ENCODE measurements around the gene UBALD1. TPM values are rescaled to one million over a fixed set of nuclear protein-coding genes. Genes with fewer than 3 reads are reported as not detected.

Gene UBALD1
- total RNA-seq = 16.9 TPM

- peak within 1 kb of the TSS; percentile 83 to 94 for H3K4me3 ChIP-seq
- H3K4me1 ChIP-seq = peaks cover 54% of the 10 kb centered on the region
- intact Hi-C loops (cut with DNase I) = no loop called here
- no peak for DNase-seq (ENCODE audit: extremely low spot score in 2 of 2)
- H3K27me3 ChIP-seq = no peaks in the 10 kb centered on the region
- H3K27ac ChIP-seq = peak within 1 kb of the TSS; percentile 94
- no peaks in the 10 kb centered on the region for H3K36me3 ChIP-seq
- no peaks in the 10 kb centered on the region for H3K9me3 ChIP-seq
- peak; percentile 79 to 96 for TF ChIP-seq POLR2AphosphoS5 (IDR thresholded peaks at IDR 0.05; ENCODE audit: insufficient read depth in 1 of 2, low read depth in 1 of 2)
- TF ChIP-seq POLR2A (IDR thresholded peaks at IDR 0.05) = peak; percentile 42 to 80
- TF ChIP-seq CTCF (IDR thresholded peaks at IDR 0.05) = no peak
Measured at GRCh38 chr16:4614571-4615383, at the start of gene UBALD1. Gene UBALD1, minus strand, starts transcription at chr16:4614888. Its CDS starts 91 bp downstream, at chr16:4614797.

- intact Hi-C loops (cut with DNase I) = no loop called here
- H3K4me1 ChIP-seq = peaks cover 33% of the 10 kb centered on the region
- TF ChIP-seq POLR2A (IDR thresholded peaks at IDR 0.05) (no peak), POLR2AphosphoS5 (IDR thresholded peaks at IDR 0.05; ENCODE audit: insufficient read depth in 1 of 2, low read depth in 1 of 2) (no peak), CTCF (IDR thresholded peaks at IDR 0.05) (no peak)
- no peaks in the 10 kb centered on the region for H3K9me3 ChIP-seq
- DNase-seq (ENCODE audit: extremely low spot score in 2 of 2) = no peak
- no peaks in the 10 kb centered on the region for H3K27me3 ChIP-seq
- no peak overlapping the region for H3K4me3 ChIP-seq
- peaks cover 0 to 26% of the 10 kb centered on the region in 2 donors for H3K36me3 ChIP-seq
- no peak overlapping the region for H3K27ac ChIP-seq
Measured at GRCh38 chr16:4663777-4664465, 49.2 kb upstream of the UBALD1 start.

- H3K4me3 ChIP-seq = no peak overlapping the region
- no peak for DNase-seq (ENCODE audit: extremely low spot score in 2 of 2)
- peaks cover 0 to 21% of the 10 kb centered on the region in 2 donors for H3K36me3 ChIP-seq
- no peak overlapping the region for H3K27ac ChIP-seq
- intact Hi-C loops (cut with DNase I) = no loop called here
- peaks cover 33% of the 10 kb centered on the region for H3K4me1 ChIP-seq
- H3K27me3 ChIP-seq = no peaks in the 10 kb centered on the region
- TF ChIP-seq POLR2AphosphoS5 (IDR thresholded peaks at IDR 0.05; ENCODE audit: insufficient read depth in 1 of 2, low read depth in 1 of 2) (no peak), CTCF (IDR thresholded peaks at IDR 0.05) (no peak), POLR2A (IDR thresholded peaks at IDR 0.05) (no peak)
- no peaks in the 10 kb centered on the region for H3K9me3 ChIP-seq
Measured at GRCh38 chr16:4663465-4663776, 48.7 kb upstream of the UBALD1 start.

GRCh38 chr16:4661661-4662060 is 47.0 kb upstream of the UBALD1 start:
- Histone ChIP-seq H3K9me3 (no peaks in the 10 kb centered on the region), H3K4me1 (peaks cover 33% of the 10 kb centered on the region), H3K27ac (no peak overlapping the region), H3K27me3 (no peaks in the 10 kb centered on the region), H3K4me3 (no peak overlapping the region), H3K36me3 (peaks cover 0 to 6% of the 10 kb centered on the region in 2 donors)
- intact Hi-C loops (cut with DNase I) = no loop called here
- no peak for DNase-seq (ENCODE audit: extremely low spot score in 2 of 2)
- TF ChIP-seq CTCF (IDR thresholded peaks at IDR 0.05) = no peak
- no peak for TF ChIP-seq POLR2A (IDR thresholded peaks at IDR 0.05)
- no peak for TF ChIP-seq POLR2AphosphoS5 (IDR thresholded peaks at IDR 0.05; ENCODE audit: insufficient read depth in 1 of 2, low read depth in 1 of 2)

Measured in vagina (tissue), 2 donors.